DND-41 (cell line): ENCODE measurements around the gene TDRD7.

ENCODE experiments used
- ATAC-seq: fragments of 200-7000 bp; cut with Tn5 transposase; 3 replicates; pipeline ENCODE4 v1.9.1; 2021; ENCODE audit warnings: low read depth; ENCODE audit not compliant: insufficient read depth
- DNase-seq: peaks from one replicate; pipeline ENCODE4 v3.0.0-alpha.2; 2020
- H2AFZ ChIP-seq: 2 replicates; pipeline ENCODE4 v1.6.0; 2012; ENCODE audit warnings: low read depth, low read length
- H3K27ac ChIP-seq: 2 replicates; pipeline ENCODE4 v1.5.1; 2012; ENCODE audit warnings: low read length, inconsistent platforms
- H3K27me3 ChIP-seq: fragments of 200-600 bp; sonication (generic); 2 replicates; pipeline ENCODE4 v1.6.0; 2012; ENCODE audit warnings: low read length, mild to moderate bottlenecking, inconsistent platforms; ENCODE audit not compliant: insufficient read depth, poor library complexity
- H3K36me3 ChIP-seq: 2 replicates; pipeline ENCODE4 v1.5.1; 2012; ENCODE audit warnings: low read length, inconsistent platforms; ENCODE audit not compliant: insufficient read depth
- H3K4me1 ChIP-seq: 2 replicates; pipeline ENCODE4 v1.5.1; 2012; ENCODE audit warnings: mild to moderate bottlenecking, low read length; ENCODE audit not compliant: insufficient read depth
- H3K4me2 ChIP-seq: 2 replicates; pipeline ENCODE4 v1.6.0; 2012; ENCODE audit warnings: mild to moderate bottlenecking, moderate library complexity, low read length, inconsistent platforms; ENCODE audit not compliant: insufficient read depth
- H3K4me3 ChIP-seq, 2 experiments: fragments of 200-600 bp in 1 of 2; shearing (Covaris generic) in 1 of 2; 2 replicates each; pipeline ENCODE4 v1.5.1; 2012 to 2016; ENCODE audit warnings: inconsistent platforms in 2 of 2, low read length in 2 of 2, mild to moderate bottlenecking in 2 of 2, low read depth in 1 of 2, moderate library complexity in 1 of 2
- H3K79me2 ChIP-seq: 2 replicates; pipeline ENCODE4 v1.6.0; 2012; ENCODE audit warnings: low read length, inconsistent platforms; ENCODE audit not compliant: insufficient read depth
- H3K9ac ChIP-seq: 2 replicates; pipeline ENCODE4 v1.6.0; 2012; ENCODE audit warnings: low read depth, mild to moderate bottlenecking, inconsistent platforms, low read length, moderate library complexity
- H3K9me3 ChIP-seq: 2 replicates; pipeline ENCODE4 v1.5.1; 2012; ENCODE audit warnings: low read length, moderate library complexity, mild to moderate bottlenecking, inconsistent platforms; ENCODE audit not compliant: insufficient read depth, severe bottlenecking
- H4K20me1 ChIP-seq: 2 replicates; pipeline ENCODE4 v1.6.0; 2012; ENCODE audit warnings: low read length; ENCODE audit not compliant: insufficient read depth
- CTCF ChIP-seq: IDR thresholded peaks from 2 replicates; pipeline ENCODE4 v1.5.1; 2012; ENCODE audit warnings: borderline replicate concordance, low read length, moderate library complexity, mild to moderate bottlenecking; ENCODE audit not compliant: poor library complexity, severe bottlenecking; ENCODE audit errors: extremely low read depth
- EZH2 ChIP-seq: IDR thresholded peaks from 3 replicates; pipeline ENCODE4 v1.6.1; 2012; ENCODE audit warnings: borderline replicate concordance, low read depth, mild to moderate bottlenecking, moderate library complexity, low read length, inconsistent platforms; ENCODE audit not compliant: severe bottlenecking

Gene TDRD7

GRCh38 chr9:97511655-97512427 lies 99.9 kb downstream of the TDRD7 start:
- Histone ChIP-seq H3K27me3 (no peaks in the 10 kb centered on the region), H3K4me3 (no peak overlapping the region), H2AFZ (no peak overlapping the region), H3K9ac (no peak overlapping the region), H3K4me1 (no peaks in the 10 kb centered on the region), H3K4me2 (no peak overlapping the region), H3K27ac (no peak overlapping the region), H3K36me3 (no peaks in the 10 kb centered on the region), H4K20me1 (no peaks in the 10 kb centered on the region), H3K79me2 (no peaks in the 10 kb centered on the region), H3K9me3 (no peaks in the 10 kb centered on the region)
- DNase-seq = no peak
- TF ChIP-seq EZH2 (no peak), CTCF (no peak)
- ATAC-seq = no peak

GRCh38 chr9:97512966-97513560 lies 101.2 kb downstream of the TDRD7 start:
- Histone ChIP-seq H3K4me3 (no peak overlapping the region), H3K27me3 (peaks cover 3% of the 10 kb centered on the region)
- TF ChIP-seq EZH2 = no peak
- TF ChIP-seq CTCF = no peak

GRCh38 chr9:97514531-97514930 lies 102.6 kb downstream of the TDRD7 start:
- no peak overlapping the region for H3K4me3 ChIP-seq
- no peak for TF ChIP-seq EZH2
- TF ChIP-seq CTCF = no peak
- no peak overlapping the region for H3K4me2 ChIP-seq
- no peaks in the 10 kb centered on the region for H3K9me3 ChIP-seq
- no peaks in the 10 kb centered on the region for H3K36me3 ChIP-seq
- no peak overlapping the region for H3K9ac ChIP-seq
- no peak overlapping the region for H3K27ac ChIP-seq
- H3K4me1 ChIP-seq = no peaks in the 10 kb centered on the region
- DNase-seq = no peak
- H4K20me1 ChIP-seq = no peaks in the 10 kb centered on the region
- H3K79me2 ChIP-seq = no peaks in the 10 kb centered on the region
- H3K27me3 ChIP-seq = peaks cover 14% of the 10 kb centered on the region
- ATAC-seq = no peak
- H2AFZ ChIP-seq = no peak overlapping the region

More at GRCh38 chr9:97512966-97513560, 101.2 kb downstream of the TDRD7 start:
- no peak overlapping the region for H2AFZ ChIP-seq
- ATAC-seq (no peak), DNase-seq (no peak)
- no peak overlapping the region for H3K4me2 ChIP-seq
- H4K20me1 ChIP-seq = no peaks in the 10 kb centered on the region
- H3K9ac ChIP-seq = no peak overlapping the region
- no peaks in the 10 kb centered on the region for H3K36me3 ChIP-seq
- H3K79me2 ChIP-seq = no peaks in the 10 kb centered on the region
- H3K9me3 ChIP-seq = no peaks in the 10 kb centered on the region
- H3K27ac ChIP-seq = no peak overlapping the region
- no peaks in the 10 kb centered on the region for H3K4me1 ChIP-seq
